Measurements from ENCODE around the gene AK8. TPM values are rescaled to one million over a fixed set of nuclear protein-coding genes. Genes with fewer than 3 reads are reported as not detected.

The AK8 gene
- total and polyA plus RNA-seq, 9 of the 15 experiments (the other 6 are each of a cell fraction or from before 2014, with no cell fraction given) = 0.06 to 0.37 TPM; not detected in 7

DNA sequence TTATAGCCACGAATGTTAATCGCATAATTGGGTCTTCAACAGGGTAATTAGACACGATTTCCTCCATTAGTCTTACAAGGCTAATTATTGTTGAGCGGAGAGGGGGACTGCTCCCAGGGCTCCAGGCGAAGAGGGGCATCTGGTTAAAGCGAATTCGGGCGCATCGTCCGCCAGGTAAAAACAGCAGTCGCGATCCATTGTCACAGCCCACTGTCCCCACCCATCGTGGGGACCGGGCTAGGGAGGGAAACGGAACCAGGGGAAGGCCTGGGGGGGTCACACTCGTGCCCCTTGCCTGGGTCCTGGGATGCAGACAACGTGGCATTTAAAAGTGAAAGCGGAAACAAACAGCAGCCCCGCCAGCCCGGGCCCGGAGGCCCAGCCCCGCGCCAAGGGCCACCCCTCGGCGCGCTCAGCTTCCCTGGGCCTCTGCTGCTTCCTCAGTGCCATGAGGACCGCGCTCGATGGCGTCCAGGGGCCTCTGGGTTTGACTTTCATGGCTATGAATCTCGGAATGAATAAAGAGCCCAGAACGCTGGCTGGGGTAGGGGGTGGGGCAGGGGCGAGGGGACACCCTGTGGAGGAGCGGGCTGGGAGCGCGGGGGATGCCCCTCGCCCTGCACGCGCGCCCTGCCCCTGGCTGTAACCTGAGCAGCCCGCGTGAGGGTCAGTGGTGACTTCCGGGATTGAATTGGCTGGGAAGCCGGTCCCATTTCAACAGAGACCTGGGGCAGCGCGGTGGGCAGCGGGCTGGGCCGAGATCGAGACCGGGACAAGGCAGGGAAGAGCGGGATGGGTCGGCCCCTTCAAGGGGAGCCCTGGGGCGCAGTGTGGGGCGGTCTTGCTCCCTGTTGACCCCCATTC, 107.9 kb downstream of the AK8 start (continued):
- TF ChIP-seq ZBTB11 (CRISPR knock-in tag; IDR thresholded peaks at IDR 0.05) (0 out of 6 replicates have a peak, but pooled peaks of 1 of the 3 experiments have one; percentile 33), ZFX (CRISPR knock-in tag; IDR thresholded peaks at IDR 0.05) (0 out of 2 replicates have a peak, but pooled peaks have one; percentile 26), PHF8 (IDR thresholded peaks at IDR 0.05; ENCODE audit: borderline replicate concordance, low read length) (peak; percentile 40; the same call in 1 of the 2 replicates), CREBBP (IDR thresholded peaks at IDR 0.05; ENCODE audit: low read depth, low read length) (no peak), ZC3H8 (IDR thresholded peaks at IDR 0.05) (no peak), JUNB (CRISPR knock-in tag; conservative IDR thresholded peaks at IDR 0.05) (no peak), ADNP (tag; IDR thresholded peaks at IDR 0.05) (no peak), L3MBTL2 (IDR thresholded peaks at IDR 0.05) (peak; percentile 46; the same call in 1 of the 2 replicates), MAZ (CRISPR knock-in tag; conservative IDR thresholded peaks at IDR 0.05 in 1 of 2, IDR thresholded peaks at IDR 0.05 in 1 of 2) (0 out of 4 replicates have a peak, but pooled peaks of 1 of the 2 experiments have one; percentile 22), JUND (IDR thresholded peaks at IDR 0.05; ENCODE audit: borderline replicate concordance, low read depth, low read length) (no peak), JUND (tag; IDR thresholded peaks at IDR 0.05; ENCODE audit: borderline replicate concordance, low read depth, low read length) (no peak), GABPB1 (CRISPR knock-in tag; IDR thresholded peaks at IDR 0.05) (0 out of 2 replicates have a peak, but pooled peaks have one; percentile 16), ID3 (CRISPR knock-in tag; IDR thresholded peaks at IDR 0.05) (no peak), ID3 (tag; IDR thresholded peaks at IDR 0.05) (0 out of 2 replicates have a peak, but pooled peaks have one; percentile 46), SMAD3 (CRISPR knock-in tag; conservative IDR thresholded peaks at IDR 0.05) (no peak), NFYB (IDR thresholded peaks at IDR 0.05; ENCODE audit: extremely low read depth, insufficient read length) (no peak)
- TF ChIP-seq, protein P1, sequence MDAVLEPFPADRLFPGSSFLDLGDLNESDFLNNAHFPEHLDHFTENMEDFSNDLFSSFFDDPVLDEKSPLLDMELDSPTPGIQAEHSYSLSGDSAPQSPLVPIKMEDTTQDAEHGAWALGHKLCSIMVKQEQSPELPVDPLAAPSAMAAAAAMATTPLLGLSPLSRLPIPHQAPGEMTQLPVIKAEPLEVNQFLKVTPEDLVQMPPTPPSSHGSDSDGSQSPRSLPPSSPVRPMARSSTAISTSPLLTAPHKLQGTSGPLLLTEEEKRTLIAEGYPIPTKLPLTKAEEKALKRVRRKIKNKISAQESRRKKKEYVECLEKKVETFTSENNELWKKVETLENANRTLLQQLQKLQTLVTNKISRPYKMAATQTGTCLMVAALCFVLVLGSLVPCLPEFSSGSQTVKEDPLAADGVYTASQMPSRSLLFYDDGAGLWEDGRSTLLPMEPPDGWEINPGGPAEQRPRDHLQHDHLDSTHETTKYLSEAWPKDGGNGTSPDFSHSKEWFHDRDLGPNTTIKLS (IDR thresholded peaks at IDR 0.05; ENCODE audit: borderline replicate concordance, low read depth) = peak; percentile 87

All from K562 (cell line).